Right renal pelvis (tissue), 4 donors: ENCODE results near the gene EP300. TPM values are rescaled to one million over a fixed set of nuclear protein-coding genes. Genes with fewer than 3 reads are reported as not detected.
"Not testable (repeated sequence)": the region's sequence is repeated elsewhere in the genome, so short reads cannot be mapped to it uniquely, and the experiment has no call there.

Experiments used
- DNase-seq, 4 donors: peaks; one replicate each; pipeline ENCODE4 v3.0.0-alpha.2; 2013; ENCODE audit warnings: low read depth in 4 of 4, low spot score in 3 of 4, missing footprints in 1 of 4
- polyA plus RNA-seq, 4 donors: library from polyadenylated mRNA; unstranded; fragments of 120-200 nt; gene quantifications; one replicate each; pipeline ENCODE4 v1.2.1, GENCODE V29; 2013; ENCODE audit not compliant: insufficient read length in 4 of 4

EP300 gene
- polyA plus RNA-seq, 4 donors = 54.5 to 68.9 (median 60.5) TPM

- not testable (repeated sequence) for DNase-seq
These were observed 53.5 kb downstream of the EP300 start for GRCh38 chr22:41145921-41146320.

- no peak for DNase-seq
These were observed 54.2 kb downstream of the EP300 start for GRCh38 chr22:41146573-41146972.

DNA sequence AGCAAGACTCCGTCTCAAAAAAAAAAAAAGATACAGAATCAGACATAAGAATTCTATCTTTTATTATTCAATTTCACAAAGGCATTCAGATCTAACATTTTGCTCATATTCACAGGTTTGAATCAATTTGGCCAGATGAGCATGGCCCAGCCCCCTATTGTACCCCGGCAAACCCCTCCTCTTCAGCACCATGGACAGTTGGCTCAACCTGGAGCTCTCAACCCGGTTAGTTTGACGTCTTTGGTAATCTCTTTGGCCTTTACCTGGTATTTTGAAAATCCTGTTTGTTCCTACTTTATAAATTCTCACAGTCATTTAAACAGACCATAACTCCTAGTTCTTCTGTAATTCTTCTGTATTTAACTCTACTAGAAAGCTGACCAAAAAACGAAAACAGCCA lies 55.3 kb downstream of the EP300 start:
- no peak for DNase-seq

DNA sequence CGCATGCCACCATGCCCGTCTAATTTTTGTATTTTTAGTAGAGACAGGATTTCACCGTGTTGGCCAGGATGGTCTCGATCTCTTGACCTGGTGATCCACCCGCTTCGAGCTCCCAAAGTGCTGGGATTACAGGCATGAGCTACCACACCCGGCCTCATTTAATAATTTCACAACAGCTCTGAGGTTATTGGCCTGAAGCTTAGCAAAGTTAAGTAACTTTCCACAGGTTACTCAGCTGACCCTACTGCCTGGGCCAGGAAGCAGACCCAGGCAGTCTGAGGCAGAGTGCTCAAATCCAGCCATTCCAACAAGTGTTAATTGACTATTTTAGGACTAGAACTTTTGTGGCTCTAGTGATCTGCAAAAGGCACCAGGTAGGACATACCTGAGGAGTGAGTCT lies 60.5 kb downstream of the EP300 start:
- no peak for DNase-seq

- no peak for DNase-seq
These were observed 64.7 kb downstream of the EP300 start for GRCh38 chr22:41157083-41157482.

DNA sequence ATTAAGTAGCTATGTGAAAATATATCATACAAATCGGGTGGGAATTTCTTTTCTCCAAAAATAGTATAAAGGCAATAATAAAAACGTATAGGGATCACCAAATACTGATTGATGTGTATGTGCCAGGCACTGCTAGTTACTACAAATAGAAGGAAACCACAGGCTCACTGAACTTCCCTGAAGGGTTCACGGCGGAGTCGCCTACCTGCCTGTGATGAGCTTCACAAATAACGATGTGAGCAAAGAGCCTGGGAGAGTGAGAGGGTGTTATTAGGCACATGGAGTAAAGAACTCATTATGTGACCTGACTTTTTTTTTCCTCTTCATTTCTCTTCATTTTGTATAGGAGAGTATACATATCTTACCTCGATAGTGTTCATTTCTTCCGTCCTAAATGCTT lies 76.8 kb downstream of the EP300 start:
- DNase-seq = no peak

DNA sequence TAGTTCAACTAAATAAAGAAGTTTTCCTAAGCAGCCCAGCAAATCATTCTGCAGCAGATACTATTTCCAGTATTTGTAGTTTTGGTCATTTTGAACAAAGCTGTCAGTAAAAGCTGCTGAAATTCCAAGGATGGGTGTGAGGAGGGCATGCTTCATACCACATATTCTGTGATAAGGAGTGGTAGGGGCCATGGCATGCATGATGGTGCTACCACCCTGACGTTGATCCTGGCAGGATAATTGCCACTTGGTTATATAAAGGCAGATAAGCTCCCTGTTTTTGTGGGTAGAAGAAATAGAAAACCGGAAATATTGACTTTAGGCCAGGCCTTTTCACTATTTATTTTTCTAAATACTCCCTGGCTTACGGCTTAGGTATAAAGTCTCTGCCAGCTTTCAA lies 79.6 kb downstream of the EP300 start:
- DNase-seq = no peak

GRCh38 chr22:41175546-41175945 lies 83.2 kb downstream of the EP300 start:
- no peak for DNase-seq

DNA sequence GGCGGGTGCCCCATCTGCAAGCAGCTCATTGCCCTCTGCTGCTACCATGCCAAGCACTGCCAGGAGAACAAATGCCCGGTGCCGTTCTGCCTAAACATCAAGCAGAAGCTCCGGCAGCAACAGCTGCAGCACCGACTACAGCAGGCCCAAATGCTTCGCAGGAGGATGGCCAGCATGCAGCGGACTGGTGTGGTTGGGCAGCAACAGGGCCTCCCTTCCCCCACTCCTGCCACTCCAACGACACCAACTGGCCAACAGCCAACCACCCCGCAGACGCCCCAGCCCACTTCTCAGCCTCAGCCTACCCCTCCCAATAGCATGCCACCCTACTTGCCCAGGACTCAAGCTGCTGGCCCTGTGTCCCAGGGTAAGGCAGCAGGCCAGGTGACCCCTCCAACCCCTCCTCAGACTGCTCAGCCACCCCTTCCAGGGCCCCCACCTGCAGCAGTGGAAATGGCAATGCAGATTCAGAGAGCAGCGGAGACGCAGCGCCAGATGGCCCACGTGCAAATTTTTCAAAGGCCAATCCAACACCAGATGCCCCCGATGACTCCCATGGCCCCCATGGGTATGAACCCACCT lies 84.7 kb downstream of the EP300 start:
- no peak for DNase-seq

DNA sequence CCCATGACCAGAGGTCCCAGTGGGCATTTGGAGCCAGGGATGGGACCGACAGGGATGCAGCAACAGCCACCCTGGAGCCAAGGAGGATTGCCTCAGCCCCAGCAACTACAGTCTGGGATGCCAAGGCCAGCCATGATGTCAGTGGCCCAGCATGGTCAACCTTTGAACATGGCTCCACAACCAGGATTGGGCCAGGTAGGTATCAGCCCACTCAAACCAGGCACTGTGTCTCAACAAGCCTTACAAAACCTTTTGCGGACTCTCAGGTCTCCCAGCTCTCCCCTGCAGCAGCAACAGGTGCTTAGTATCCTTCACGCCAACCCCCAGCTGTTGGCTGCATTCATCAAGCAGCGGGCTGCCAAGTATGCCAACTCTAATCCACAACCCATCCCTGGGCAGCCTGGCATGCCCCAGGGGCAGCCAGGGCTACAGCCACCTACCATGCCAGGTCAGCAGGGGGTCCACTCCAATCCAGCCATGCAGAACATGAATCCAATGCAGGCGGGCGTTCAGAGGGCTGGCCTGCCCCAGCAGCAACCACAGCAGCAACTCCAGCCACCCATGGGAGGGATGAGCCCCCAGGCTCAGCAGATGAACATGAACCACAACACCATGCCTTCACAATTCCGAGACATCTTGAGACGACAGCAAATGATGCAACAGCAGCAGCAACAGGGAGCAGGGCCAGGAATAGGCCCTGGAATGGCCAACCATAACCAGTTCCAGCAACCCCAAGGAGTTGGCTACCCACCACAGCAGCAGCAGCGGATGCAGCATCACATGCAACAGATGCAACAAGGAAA lies 85.4 kb downstream of the EP300 start:
- DNase-seq = no peak

- DNase-seq = no peak
These were observed 86.1 kb downstream of the EP300 start for GRCh38 chr22:41178425-41178975.

DNA sequence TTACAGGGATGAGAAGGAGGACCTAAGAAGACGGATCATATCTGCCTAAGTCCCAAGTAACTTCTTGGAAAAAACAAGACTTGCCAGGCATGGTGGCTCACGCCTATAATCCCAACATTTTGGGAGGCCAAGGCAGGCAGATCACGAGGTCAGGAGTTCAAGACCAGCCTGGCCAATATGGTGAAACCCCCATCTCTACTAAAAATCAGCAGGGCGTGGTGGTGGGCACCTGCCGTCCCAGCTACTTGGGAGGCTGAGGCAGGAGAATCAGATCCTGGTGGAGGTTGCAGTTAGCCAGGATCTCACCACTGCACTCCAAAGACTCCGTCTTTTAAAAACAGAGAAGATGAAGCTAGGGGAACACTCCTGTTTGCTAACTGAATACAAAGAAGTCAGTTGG lies 88.0 kb downstream of the EP300 start:
- DNase-seq = not testable (repeated sequence)

DNA sequence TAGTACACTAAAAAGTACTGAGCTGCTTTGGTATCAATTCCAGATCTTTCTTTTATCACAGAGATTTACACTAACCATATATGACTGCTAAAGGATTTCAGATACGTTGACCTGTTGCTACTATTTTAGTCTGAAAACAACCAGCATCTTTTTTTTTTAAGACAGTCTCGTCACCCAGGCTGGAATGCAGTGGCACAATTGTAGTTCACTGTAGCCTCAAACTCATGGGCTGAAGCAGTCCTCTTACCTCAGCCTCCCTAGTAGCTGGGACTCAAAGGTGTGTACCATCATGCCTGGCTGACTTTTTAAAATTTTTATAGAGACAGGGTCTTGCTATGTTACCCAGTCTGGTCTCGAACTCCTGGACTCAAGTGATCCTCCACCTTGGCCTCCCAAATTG lies 88.5 kb downstream of the EP300 start:
- DNase-seq = no peak

DNA sequence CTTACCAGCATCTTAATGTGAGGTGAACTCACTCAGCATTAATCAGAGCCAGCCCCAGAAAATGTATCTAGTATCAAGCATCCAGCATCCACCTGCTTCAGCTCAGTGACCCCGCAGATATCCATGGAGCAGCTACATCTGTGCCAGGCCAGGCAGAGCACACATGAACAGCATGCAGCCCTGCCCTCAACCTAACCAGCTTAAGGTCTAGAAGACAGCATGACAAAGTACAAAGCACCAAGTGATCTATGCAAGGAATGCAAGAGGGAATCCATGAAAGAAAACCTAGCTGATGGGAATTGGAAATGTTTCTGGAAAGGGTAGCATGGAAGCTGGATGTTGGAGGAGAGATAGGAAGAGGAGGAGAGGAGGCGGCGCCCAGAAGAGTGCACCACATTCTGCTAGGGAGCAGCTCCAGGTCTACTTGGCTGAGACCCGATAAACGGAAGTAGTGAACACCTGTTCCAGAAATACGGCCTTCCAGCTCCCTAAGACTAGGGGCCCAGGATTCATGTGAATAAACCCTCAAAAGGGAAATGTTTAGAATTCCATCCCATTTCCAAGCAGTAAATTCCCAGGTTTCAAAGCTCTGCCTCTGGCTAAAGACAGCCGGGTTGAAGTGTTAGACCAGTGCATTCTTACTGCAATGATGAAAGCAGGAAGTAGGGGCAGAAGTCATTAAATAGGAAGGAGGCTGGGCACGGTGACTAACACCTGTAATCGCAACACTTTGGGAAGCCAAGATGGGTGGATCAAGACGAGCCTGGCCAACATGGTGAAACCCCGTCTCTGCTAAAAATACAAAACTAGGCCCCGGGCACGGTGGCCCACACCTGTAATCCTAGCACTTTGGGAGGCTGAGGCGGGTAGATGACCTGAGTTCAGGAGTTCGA lies 89.2 kb downstream of the EP300 start:
- DNase-seq = no peak

GRCh38 chr22:41184679-41185078 lies 92.3 kb downstream of the EP300 start:
- DNase-seq = no peak

DNA sequence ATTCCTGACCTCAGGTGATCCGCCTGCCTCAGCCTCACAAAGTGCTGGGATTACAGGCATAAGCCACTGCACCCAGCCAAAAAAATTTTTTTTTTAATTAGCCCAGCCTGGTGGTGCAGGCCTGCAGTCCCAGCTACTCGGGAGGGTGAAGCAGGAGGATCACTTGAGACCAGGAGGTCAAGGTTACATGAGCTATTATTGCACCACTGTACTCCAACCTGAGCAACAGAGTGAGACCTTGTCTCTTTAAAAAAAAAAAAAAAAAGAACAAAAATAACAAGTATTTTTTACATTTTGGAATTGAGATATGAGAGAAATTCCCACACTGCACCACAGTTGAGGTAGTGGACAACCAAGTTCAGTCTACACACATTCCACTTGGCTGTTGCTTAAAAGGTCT lies 99.1 kb downstream of the EP300 start:
- no peak for DNase-seq

DNA sequence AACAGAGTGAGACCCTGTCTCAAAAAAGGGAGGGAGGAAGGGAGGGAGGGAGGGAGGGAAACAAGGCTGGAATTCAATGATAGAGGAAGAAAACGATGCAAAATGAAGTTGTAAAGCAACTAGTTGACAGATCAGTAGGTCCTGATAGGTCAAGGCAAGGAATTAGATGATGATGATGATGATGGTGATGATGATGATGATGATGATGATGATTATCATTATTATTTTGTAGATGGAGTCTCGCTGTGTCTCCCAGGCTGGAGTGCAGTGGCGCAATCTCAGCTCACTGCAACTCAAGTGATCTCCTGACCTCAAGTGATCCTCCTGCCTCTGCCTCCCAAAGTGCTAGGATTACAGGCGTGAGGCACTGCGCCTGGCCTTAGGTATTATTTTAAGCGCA lies 101.4 kb downstream of the EP300 start:
- DNase-seq = no peak

GRCh38 chr22:41197038-41197972 lies 104.9 kb downstream of the EP300 start:
- peak in 3 of 4 donors; percentile 56 to 75 (median 57) for DNase-seq

DNA sequence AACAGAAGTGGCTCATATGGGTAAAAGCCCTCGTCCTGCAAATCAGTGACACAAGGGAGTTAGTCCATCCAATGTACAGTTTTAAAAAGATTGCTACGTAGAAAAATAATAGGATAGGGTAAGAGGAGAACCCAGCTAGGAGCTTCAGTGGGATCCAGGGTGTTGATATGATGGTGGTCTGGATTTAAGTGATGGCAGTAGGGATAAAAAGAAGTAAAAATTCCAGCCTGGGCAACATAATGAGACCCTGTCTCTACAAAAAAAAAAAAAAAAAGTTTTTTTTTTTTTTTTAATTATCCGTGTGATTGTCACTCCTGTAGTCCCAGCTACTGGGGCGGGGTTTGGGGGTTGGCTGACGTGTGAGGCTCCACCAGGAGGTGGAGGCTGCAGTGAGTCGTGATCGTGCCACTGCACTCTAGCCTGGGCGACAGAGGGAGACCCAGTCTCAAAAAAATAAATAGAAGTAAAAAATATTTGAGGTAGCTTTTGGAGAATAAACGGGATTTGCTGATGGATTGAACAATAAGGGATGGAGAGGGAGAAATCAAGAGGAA lies 105.7 kb downstream of the EP300 start:
- no peak for DNase-seq

GRCh38 chr22:41201141-41201540 lies 108.7 kb downstream of the EP300 start:
- DNase-seq = no peak
